DND-41 (cell line): ENCODE measurements around the gene SMIM44.

Experiments used
- CTCF ChIP-seq: IDR thresholded peaks from 2 replicates; pipeline ENCODE4 v1.5.1; 2012; ENCODE audit warnings: borderline replicate concordance, low read length, moderate library complexity, mild to moderate bottlenecking; ENCODE audit not compliant: poor library complexity, severe bottlenecking; ENCODE audit errors: extremely low read depth
- EZH2 ChIP-seq: IDR thresholded peaks from 3 replicates; pipeline ENCODE4 v1.6.1; 2012; ENCODE audit warnings: borderline replicate concordance, low read depth, mild to moderate bottlenecking, moderate library complexity, low read length, inconsistent platforms; ENCODE audit not compliant: severe bottlenecking

- no peak for TF ChIP-seq CTCF
- no peak for TF ChIP-seq EZH2
Observed at GRCh38 chr19:3508771-3509535, 25.7 kb upstream of the SMIM44 start.
